Testis (tissue), 3 donors: ENCODE measurements around the gene PPARA. TPM values are rescaled to one million over a fixed set of nuclear protein-coding genes. Genes with fewer than 3 reads are reported as not detected.

Experiments
- DNase-seq: peaks from one replicate; pipeline ENCODE4 v3.0.0-alpha.2; 2019
- H3K27ac ChIP-seq, 2 donors: fragments of 200-600 bp; sonication (generic); one replicate each; pipeline ENCODE4 v1.5.1; 2019
- H3K27me3 ChIP-seq: fragments of 200-600 bp; sonication (generic); one replicate; pipeline ENCODE4 v1.5.1; 2019
- H3K36me3 ChIP-seq: fragments of 200-600 bp; sonication (generic); one replicate; pipeline ENCODE4 v1.5.1; 2017; ENCODE audit warnings: low read depth; ENCODE audit errors: missing control alignments
- H3K4me1 ChIP-seq: fragments of 200-600 bp; sonication (generic); one replicate; pipeline ENCODE4 v1.5.1; 2019
- H3K4me3 ChIP-seq, 2 donors: fragments of 200-600 bp; sonication (generic); one replicate each; pipeline ENCODE4 v1.5.1; 2017 to 2019
- H3K9me3 ChIP-seq: fragments of 200-600 bp; sonication (generic); one replicate; pipeline ENCODE4 v1.5.1; 2017
- CTCF ChIP-seq, 3 experiments: fragments of 450-650 bp in 2 of 3; fragments of 200-600 bp in 1 of 3; sonication (generic) in 1 of 3; IDR thresholded peaks; one replicate each; pipeline ENCODE4 v1.5.1; 2016 to 2019; ENCODE audit warnings: antibody characterized with exemption in 3 of 3, mild to moderate bottlenecking in 2 of 3, moderate library complexity in 1 of 3
- POLR2A ChIP-seq: fragments of 450-650 bp; IDR thresholded peaks from one replicate; pipeline ENCODE4 v1.6.1; 2017; ENCODE audit warnings: antibody characterized with exemption, mild to moderate bottlenecking, moderate library complexity
- WGBS, 2 donors: methylation state at CpG; one replicate each; pipeline ENCODE4 v1.1.5; 2018; 5-methylcytosine and 5-hydroxymethylcytosine counted together
- intact Hi-C: fragments of 100-400 bp; cut with DNase I; formaldehyde crosslinking; loops from one replicate; pipeline ENCODE4 v1.15.1; 2023; ENCODE audit warnings: low total_unique reads
- polyA plus RNA-seq: library from polyadenylated mRNA; stranded (reverse); fragments of 350-450 nt; fragmentation: Illumina TruSeq; extraction: RNeasy Lipid Tissue Mini Kit (QIAGEN cat#74804); gene quantifications from one replicate; pipeline ENCODE4 v1.2.3, GENCODE V29; 2014; ENCODE audit warnings: low read depth, low replicate concordance; ENCODE audit not compliant: insufficient read depth
- total RNA-seq, 2 donors: library from RNA; depleted of rRNA; stranded (reverse); fragments of >200 nt; gene quantifications; one replicate each; pipeline ENCODE4 v1.2.3, GENCODE V29; 2016

The PPARA gene
- total and polyA plus RNA-seq, 3 donors from 2014 or later: 4.8 to 19.9 (median 18.1) TPM

GRCh38 chr22:46156031-46156430 lies 5.7 kb downstream of the PPARA start:
- Histone ChIP-seq H3K27ac (no peak overlapping the region), H3K27me3 (no peaks in the 10 kb centered on the region), H3K4me1 (peaks cover 8% of the 10 kb centered on the region), H3K36me3 (no peaks in the 10 kb centered on the region), H3K9me3 (no peaks in the 10 kb centered on the region), H3K4me3 (no peak overlapping the region)
- 81 to 87% methylated on average over 3 of the region's 3 CpGs for WGBS, 2 donors
- no peak for DNase-seq
- intact Hi-C loops: no loop called here
- TF ChIP-seq POLR2A: no peak
- no peak for TF ChIP-seq CTCF (IDR thresholded peaks at IDR 0.05)

GRCh38 chr22:46158283-46158682 lies 8.0 kb downstream of the PPARA start:
- Histone ChIP-seq H3K4me3 (no peak overlapping the region), H3K9me3 (no peaks in the 10 kb centered on the region), H3K36me3 (no peaks in the 10 kb centered on the region), H3K27me3 (no peaks in the 10 kb centered on the region), H3K4me1 (no peaks in the 10 kb centered on the region), H3K27ac (no peak overlapping the region)
- no peak for DNase-seq
- intact Hi-C loops: no loop called here
- 68 to 72% methylated on average over 7 of the region's 7 CpGs for WGBS, 2 donors
- no peak for TF ChIP-seq CTCF (IDR thresholded peaks at IDR 0.05)
- TF ChIP-seq POLR2A: no peak

GRCh38 chr22:46159212-46159611 lies 8.9 kb downstream of the PPARA start:
- TF ChIP-seq CTCF (IDR thresholded peaks at IDR 0.05) (no peak), POLR2A (no peak)
- Histone ChIP-seq H3K4me1 (no peaks in the 10 kb centered on the region), H3K27me3 (no peaks in the 10 kb centered on the region), H3K9me3 (no peaks in the 10 kb centered on the region), H3K27ac (no peak overlapping the region), H3K36me3 (no peaks in the 10 kb centered on the region), H3K4me3 (no peak overlapping the region)
- intact Hi-C loops: no loop called here
- no peak for DNase-seq
- 68 to 83% methylated on average over 7 of the region's 7 CpGs for WGBS, 2 donors

DNA sequence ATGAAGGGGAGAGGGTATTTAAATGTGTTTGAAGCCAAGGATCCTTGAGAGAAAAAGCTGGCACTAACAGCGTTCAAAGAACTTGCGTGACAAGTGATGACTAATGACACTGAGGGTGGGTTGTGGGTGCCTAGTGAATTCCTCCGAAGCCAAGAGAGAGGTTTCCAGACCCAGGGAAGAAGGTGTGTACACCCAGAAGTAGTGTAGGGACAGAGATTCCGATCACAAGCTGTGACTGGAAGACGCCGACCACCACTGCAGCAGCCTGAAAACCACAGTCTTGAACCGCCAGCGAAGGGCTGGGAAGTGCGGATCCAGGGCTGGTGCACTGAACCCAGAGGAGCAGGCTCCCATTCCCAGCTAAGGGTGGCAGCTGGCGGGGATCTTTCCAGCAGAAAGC lies 9.5 kb downstream of the PPARA start:
- no peaks in the 10 kb centered on the region for H3K36me3 ChIP-seq
- TF ChIP-seq POLR2A (no peak), CTCF (IDR thresholded peaks at IDR 0.05) (no peak)
- H3K9me3 ChIP-seq: no peaks in the 10 kb centered on the region
- no peak overlapping the region for H3K27ac ChIP-seq
- WGBS, 2 donors: 95% methylated on average over 9 to 10 of the region's 10 CpGs
- intact Hi-C loops: no loop called here
- H3K4me3 ChIP-seq: no peak overlapping the region
- H3K4me1 ChIP-seq: no peaks in the 10 kb centered on the region
- H3K27me3 ChIP-seq: no peaks in the 10 kb centered on the region
- no peak for DNase-seq

GRCh38 chr22:46162285-46162684 lies 12.0 kb downstream of the PPARA start:
- intact Hi-C loops: no loop called here
- TF ChIP-seq POLR2A (no peak), CTCF (IDR thresholded peaks at IDR 0.05) (no peak)

More at GRCh38 chr22:46162285-46162684, 12.0 kb downstream of the PPARA start:
- Histone ChIP-seq H3K36me3 (no peaks in the 10 kb centered on the region), H3K9me3 (no peaks in the 10 kb centered on the region), H3K4me3 (no peak overlapping the region), H3K4me1 (no peaks in the 10 kb centered on the region), H3K27ac (no peak overlapping the region), H3K27me3 (no peaks in the 10 kb centered on the region)
- DNase-seq: no peak
- WGBS, 2 donors: 92 to 98% methylated on average over 7 to 10 of the region's 10 CpGs
